GM18867 (cell line): Measurements from ENCODE around the gene QPCTL.
"Not testable (repeated sequence)": the region's sequence is repeated elsewhere in the genome, so short reads cannot be mapped to it uniquely, and the experiment has no call there.

Source experiments
- ATAC-seq: cut with Tn5 transposase; IDR thresholded peaks from one replicate; pipeline ENCODE4 v1.9.1; 2021; ENCODE audit warnings: mild to moderate bottlenecking, moderate library complexity; ENCODE audit not compliant: unreplicated experiment

Gene QPCTL

DNA sequence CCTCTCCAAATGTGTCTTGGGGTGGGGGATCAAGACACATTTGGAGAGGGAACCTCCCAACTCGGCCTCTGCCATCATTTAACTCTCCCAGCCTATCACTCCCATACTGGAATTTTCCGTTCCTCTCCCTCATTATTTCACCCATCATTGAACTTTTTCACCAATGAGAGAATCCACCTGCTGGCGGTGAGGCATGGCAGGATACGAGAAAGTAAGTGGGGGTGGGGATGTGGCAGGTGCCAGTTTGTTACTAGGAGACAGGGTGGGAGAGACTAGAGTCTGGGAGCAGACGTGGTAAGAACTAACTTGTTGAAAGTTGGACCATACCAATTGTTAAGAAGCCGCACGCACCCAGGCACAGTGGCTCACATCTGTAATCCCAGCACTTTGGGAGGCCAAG is 17.5 kb upstream of the QPCTL start:
- no peak for ATAC-seq

- no peak for ATAC-seq
Observed at GRCh38 chr19:45676851-45677263, 15.6 kb upstream of the QPCTL start.

- ATAC-seq: no peak
Observed at GRCh38 chr19:45677351-45678230, 14.9 kb upstream of the QPCTL start.

GRCh38 chr19:45681391-45682015 is 11.0 kb upstream of the QPCTL start:
- ATAC-seq: peak; percentile 79

DNA sequence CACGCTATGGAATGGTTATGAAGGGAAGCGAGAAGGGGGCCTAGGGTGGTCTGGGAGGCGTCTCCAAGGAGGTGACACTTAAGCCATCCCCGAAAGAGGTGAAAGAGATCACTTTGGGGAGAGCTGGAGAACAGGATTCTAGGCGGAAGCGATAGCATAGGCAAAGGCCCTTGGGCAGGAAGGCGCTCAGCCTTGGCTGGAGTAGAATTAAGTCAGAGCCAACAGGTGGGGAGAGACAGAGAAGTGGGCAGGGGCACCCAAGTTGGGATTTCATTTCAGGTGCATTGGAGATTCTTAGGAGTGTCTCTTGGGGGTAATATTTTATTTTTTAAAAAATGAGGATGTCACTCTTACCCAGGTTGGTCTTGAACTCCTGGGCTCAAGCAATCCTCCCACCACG is 10.3 kb upstream of the QPCTL start:
- no peak for ATAC-seq

DNA sequence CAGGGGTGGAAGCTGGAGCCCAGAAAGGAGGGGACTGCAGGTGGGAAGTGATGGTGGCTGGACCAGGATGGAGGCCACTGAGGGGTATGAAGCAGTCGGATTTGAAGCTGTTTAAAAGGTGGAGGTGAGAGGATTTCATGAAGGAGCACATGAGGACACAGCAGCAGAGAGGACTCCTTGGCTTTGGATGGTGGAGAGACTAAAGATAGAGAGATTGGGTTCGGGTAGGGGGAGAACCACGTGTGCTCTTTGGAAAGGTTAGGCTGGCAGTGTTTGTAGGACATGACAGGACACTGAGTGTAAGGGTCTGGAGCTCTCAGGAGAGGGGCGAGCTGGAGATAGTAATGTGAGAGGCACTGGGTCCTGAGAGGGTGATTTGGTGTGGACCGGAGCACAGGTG is 9.6 kb upstream of the QPCTL start:
- ATAC-seq: no peak

DNA sequence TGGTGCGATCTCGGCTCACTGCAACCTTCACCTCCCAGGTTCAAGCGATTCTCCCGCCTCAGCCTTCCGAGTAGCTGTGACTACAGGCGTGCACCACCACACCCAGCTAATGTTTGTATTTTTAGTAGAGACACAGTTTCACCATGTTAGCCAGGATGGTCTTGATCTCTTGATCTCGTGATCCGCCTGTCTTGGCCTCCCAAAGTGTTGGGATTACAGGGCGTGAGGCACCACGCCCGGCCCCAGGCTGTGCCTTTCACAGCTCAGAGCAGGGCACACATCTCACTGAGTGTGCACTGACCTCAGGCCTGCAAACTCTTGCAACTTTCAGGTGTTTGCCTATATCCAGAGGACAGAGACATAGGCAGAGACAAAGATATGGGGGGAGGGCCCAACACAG is 7.4 kb upstream of the QPCTL start:
- ATAC-seq: not testable (repeated sequence)

- ATAC-seq: no peak
Observed at GRCh38 chr19:45687599-45687998, 4.9 kb upstream of the QPCTL start.

DNA sequence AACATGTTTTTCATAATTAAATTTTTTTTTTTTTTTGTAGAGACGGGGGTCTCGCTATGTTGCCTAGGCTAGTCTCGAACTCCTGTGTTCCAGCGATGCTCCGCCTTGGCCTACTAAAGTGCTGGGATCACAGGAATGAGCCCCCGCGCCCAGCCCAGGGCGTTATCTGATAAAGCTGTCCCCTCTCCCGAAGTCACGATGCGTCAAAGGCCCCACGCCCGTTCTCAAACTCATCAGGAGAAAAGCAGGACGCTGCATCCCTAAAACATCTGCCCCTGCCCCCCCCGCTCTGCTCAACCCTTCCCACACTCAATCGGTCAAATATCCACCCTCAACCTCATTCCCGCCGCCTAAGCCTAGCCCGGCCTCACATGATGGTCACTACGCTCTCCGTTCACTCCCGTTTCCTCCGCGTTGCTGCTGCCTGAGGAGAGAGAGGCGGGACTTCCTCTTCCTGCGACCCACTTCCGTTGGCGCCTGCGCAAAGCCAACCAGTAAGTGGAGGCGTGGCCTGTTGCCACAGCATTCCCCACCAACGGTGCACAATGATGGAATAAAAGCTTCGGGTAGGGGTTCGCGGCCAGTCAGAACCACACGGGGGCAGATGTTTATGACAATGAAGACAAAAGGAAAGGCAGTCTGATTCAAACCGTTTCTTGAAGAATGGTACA is 815 bp upstream of the QPCTL start, which contains the start of gene SNRPD2:
Gene SNRPD2 (minus strand): TSS at position 438 of the 671 bp plus-strand sequence. CDS start 65 bp downstream, at position 373.
- peak; percentile 60 for ATAC-seq

DNA sequence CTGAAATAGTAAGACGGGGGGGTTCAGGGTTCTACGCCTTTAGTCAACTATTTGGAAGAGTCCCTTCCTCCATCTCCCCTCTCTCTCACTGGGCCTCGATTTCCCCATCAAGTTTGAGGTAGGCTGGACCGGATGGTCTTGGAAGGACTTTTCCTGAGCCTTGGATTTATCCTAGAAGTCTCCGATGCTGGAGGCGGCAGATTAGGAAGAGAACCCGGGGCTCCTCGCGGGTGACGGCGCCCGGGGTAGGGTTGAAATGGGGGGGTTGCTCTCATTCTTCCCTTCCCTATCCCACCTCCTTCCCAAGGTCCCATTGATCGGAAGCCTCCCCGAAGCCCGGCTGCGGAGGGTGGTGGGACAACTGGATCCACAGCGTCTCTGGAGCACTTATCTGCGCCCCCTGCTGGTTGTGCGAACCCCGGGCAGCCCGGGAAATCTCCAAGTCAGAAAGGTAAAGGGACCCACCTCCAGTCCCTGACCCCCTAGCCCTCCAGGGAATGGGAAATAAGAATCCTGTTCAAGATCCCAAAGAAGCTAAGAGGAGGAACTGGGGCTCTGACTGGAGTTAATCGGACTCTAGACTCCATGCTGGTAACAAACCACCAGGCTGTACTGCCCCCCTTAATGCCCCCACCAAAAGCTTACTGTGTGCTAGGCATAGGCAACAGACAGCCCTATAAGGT is 781 bp downstream of the QPCTL start:
- ATAC-seq: no peak

GRCh38 chr19:45701676-45702075 is 9.2 kb downstream of the QPCTL start:
- ATAC-seq: no peak

DNA sequence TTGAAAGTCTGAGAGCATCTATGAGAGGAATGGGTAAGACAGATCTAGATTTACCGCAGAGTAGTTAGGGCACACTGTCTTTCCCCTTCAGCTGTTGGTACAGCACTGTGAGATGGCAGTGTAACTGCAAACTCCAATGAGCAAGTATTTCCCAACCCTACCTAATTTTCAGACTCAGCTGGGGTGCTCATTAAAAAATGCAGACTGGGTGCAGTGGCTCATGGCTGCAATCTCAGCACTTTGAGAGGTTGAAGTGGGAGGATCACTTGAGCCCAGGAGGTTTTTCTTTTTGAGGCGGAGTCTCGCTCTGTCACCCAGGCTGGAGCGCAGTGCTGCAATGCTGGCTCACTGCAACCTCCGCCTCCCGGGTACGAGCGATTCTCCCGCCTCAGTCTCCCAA is 12.6 kb downstream of the QPCTL start:
- no peak for ATAC-seq

- no peak for ATAC-seq
Observed at GRCh38 chr19:45705710-45706415, 13.4 kb downstream of the QPCTL start.

GRCh38 chr19:45710356-45711130 is 18.1 kb downstream of the QPCTL start:
- no peak for ATAC-seq

DNA sequence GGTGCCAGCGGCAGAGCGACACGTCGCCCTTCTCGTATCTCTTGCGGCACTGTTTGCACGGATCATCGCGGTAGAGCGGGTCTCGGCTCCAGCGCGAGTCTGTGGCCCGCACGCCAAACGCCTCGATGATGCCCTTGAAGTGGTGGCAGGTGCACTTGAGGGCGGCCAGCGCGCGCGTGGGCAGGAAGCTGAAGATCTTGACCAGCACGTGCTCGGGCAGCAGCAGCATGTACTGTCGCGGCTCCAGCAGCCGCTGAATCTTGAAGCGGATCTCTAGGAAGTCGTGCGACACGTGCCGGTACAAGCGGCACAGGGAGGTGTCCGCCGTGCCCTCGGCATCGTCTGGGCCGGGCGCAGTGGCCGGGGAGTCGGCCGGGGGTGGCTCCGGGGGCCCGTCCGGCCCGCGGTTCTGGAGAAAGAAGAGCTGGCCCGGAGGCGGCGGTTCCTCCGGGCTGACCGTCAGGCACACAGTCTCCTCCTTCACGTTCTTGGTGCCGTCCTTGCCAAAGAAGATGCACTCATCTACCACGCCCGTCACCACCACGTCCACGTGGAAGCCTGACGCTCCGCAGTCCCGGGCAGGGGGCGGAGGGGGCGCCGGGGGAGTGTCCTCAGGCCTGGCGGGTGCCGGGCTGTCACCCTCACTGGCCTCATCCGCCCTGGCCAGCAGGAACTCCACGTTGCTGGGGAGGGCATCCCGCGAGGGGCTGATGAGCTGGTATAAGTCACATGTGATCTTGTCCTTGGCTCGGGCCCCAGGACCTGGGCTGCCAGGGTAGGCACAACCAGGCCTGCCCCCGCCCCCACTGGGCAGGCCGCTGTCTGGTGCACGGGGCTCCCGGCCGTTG is 19.6 kb downstream of the QPCTL start:
- no peak for ATAC-seq

- no peak for ATAC-seq
Observed at GRCh38 chr19:45712699-45713067, 20.2 kb downstream of the QPCTL start.

DNA sequence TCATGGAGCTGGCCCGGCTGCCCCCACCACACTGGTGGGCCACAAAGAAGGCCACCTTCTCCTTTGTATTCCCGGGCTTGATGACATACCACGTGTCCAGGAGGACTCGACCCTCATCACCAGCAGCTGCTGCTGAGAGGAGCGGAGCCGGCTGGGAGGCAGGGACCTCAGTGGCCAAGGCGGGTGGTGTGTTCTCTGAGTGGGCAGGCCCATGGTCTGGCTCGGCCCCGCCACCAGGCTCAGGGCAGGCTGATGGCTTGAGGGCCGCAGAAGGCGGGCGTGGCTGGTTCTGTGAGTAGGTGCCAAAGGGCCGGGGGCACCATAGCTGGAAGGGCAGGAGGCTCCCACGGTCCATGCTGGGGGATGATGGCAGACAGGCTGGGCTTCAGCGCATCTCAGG is 20.7 kb downstream of the QPCTL start:
- no peak for ATAC-seq

DNA sequence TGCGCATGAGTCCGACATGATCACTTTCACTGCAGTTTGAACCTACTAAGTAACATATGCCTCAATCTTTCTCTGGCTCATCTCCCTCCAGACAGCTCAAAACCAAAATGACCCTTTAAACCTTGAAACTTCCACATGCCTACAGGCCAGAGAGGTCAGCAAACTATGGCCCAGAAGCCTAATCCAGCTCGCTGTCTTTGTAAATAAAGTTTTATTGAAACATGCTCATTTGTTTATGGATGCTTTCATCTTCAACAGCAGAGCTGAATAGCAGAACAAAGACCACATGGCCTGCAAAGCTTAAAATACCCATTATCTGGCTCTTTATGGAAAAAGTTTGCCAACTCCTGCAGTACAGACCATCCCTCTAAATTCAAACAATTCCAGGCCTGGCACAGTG is 22.7 kb downstream of the QPCTL start:
- ATAC-seq: no peak
